LNCaP clone FGC (cell line): Measurements from ENCODE around the gene DIAPH1.

Source experiments
- DNase-seq: peaks from one replicate; pipeline ENCODE4 v3.0.0-alpha.2; 2011; ENCODE audit warnings: low read depth
- H3K4me3 ChIP-seq: 2 replicates; pipeline ENCODE4 v1.5.1; 2011; ENCODE audit warnings: mild to moderate bottlenecking, low read depth, low read length, control low read depth
- CTCF ChIP-seq: IDR thresholded peaks from 2 replicates; pipeline ENCODE4 v1.5.1; 2012; ENCODE audit warnings: mild to moderate bottlenecking; ENCODE audit not compliant: control insufficient read depth, insufficient read depth; ENCODE audit errors: extremely low read depth

DIAPH1 gene

GRCh38 chr5:141603923-141604717 is 14.7 kb downstream of the DIAPH1 start:
- no peak for TF ChIP-seq CTCF
- DNase-seq, result no peak

DNA sequence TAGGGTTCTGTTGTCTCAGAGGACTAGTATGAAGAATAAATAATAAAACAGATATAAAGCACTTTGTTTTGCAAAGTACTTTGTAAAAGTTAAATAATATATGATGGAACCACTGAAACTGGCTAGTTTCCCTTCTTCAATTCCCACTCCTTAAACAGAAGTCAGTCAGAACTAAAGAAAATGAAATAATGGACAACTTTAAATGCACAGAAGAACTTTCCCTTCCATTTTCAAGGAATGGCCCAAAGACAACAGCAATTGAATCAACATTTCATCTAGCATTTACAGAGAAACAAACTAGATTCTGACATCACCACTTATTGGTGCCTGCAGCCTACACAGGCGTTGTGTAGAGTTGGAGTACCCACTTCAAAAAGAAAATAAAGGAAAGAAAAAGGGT is 16.2 kb downstream of the DIAPH1 start:
- DNase-seq, result no peak
- no peak for TF ChIP-seq CTCF
- H3K4me3 ChIP-seq, result no peak overlapping the region

More at GRCh38 chr5:141603923-141604717, 14.7 kb downstream of the DIAPH1 start:
- no peak overlapping the region for H3K4me3 ChIP-seq

- no peak for TF ChIP-seq CTCF
- no peak overlapping the region for H3K4me3 ChIP-seq
- DNase-seq, result no peak
Measured at GRCh38 chr5:141598391-141599345, 20.1 kb downstream of the DIAPH1 start.

GRCh38 chr5:141597814-141598213 is 21.0 kb downstream of the DIAPH1 start:
- H3K4me3 ChIP-seq, result no peak overlapping the region
- TF ChIP-seq CTCF, result no peak
- no peak for DNase-seq

GRCh38 chr5:141597394-141597793 is 21.4 kb downstream of the DIAPH1 start:
- TF ChIP-seq CTCF, result no peak
- DNase-seq, result no peak
- H3K4me3 ChIP-seq, result no peak overlapping the region

GRCh38 chr5:141596867-141597266 is 21.9 kb downstream of the DIAPH1 start:
- no peak for DNase-seq
- no peak for TF ChIP-seq CTCF

More at GRCh38 chr5:141596867-141597266, 21.9 kb downstream of the DIAPH1 start:
- no peak overlapping the region for H3K4me3 ChIP-seq
